ENCODE data around the gene DMKN.

Gene DMKN

DNA sequence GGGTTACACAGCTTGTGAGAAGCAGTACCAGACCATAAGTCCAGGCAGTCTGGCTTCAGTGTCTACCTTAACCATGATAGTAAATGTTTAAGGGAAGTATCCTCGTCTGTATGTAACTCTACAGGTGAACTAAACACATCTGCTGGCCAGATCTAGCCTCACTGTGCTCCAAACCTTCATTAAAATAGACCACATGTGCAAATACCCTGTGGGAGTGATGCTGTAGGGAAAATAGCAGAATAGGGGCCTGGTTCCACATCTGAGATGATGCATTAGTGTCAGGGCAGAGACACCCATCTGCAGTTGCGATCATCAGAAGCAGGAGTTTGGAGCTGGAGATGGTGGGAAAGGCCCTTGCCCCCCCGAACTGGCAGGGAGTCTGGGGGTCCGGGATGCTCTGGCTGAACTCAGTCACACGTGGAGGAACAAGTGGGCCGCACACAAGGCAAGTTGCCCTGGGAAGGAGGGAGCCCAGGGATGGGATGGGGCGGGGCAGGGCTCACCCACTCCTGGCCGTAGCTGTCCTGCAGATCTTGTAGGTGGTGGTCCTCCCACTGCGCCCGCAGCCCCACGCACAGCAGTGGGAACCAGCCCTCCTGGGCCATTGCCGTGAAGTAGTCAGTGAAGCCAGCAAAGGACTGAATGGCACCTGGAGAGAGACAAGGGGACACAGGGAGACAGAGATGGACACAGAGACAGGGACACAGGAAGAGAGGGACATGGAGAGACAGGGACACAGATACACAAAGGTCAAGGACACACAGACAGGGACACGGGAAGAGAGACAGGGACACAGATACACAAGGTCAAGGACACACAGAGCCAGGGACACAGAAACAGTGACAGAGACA is 39.3 kb upstream of the DMKN start:
- H3K4me1 ChIP-seq = peaks cover 0 to 7% (median 2%) of the 10 kb centered on the region in 4 donors
- DNase-seq = no peak
- peaks cover 0 to 10% of the 10 kb centered on the region in 2 donors for H3K27me3 ChIP-seq
- no peak overlapping the region for H3K4me3 ChIP-seq
- TF ChIP-seq, protein P1, sequence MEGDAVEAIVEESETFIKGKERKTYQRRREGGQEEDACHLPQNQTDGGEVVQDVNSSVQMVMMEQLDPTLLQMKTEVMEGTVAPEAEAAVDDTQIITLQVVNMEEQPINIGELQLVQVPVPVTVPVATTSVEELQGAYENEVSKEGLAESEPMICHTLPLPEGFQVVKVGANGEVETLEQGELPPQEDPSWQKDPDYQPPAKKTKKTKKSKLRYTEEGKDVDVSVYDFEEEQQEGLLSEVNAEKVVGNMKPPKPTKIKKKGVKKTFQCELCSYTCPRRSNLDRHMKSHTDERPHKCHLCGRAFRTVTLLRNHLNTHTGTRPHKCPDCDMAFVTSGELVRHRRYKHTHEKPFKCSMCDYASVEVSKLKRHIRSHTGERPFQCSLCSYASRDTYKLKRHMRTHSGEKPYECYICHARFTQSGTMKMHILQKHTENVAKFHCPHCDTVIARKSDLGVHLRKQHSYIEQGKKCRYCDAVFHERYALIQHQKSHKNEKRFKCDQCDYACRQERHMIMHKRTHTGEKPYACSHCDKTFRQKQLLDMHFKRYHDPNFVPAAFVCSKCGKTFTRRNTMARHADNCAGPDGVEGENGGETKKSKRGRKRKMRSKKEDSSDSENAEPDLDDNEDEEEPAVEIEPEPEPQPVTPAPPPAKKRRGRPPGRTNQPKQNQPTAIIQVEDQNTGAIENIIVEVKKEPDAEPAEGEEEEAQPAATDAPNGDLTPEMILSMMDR (IDR thresholded peaks at IDR 0.05) = no peak
- H3K36me3 ChIP-seq = peaks cover 0 to 6% (median 3%) of the 10 kb centered on the region in 3 donors
- intact Hi-C loops (cut with DNase I; ENCODE audit: low total_unique reads) = no loop called here
- H3K27ac ChIP-seq = no peak overlapping the region
- H3K9me3 ChIP-seq = no peaks in the 10 kb centered on the region

DNA sequence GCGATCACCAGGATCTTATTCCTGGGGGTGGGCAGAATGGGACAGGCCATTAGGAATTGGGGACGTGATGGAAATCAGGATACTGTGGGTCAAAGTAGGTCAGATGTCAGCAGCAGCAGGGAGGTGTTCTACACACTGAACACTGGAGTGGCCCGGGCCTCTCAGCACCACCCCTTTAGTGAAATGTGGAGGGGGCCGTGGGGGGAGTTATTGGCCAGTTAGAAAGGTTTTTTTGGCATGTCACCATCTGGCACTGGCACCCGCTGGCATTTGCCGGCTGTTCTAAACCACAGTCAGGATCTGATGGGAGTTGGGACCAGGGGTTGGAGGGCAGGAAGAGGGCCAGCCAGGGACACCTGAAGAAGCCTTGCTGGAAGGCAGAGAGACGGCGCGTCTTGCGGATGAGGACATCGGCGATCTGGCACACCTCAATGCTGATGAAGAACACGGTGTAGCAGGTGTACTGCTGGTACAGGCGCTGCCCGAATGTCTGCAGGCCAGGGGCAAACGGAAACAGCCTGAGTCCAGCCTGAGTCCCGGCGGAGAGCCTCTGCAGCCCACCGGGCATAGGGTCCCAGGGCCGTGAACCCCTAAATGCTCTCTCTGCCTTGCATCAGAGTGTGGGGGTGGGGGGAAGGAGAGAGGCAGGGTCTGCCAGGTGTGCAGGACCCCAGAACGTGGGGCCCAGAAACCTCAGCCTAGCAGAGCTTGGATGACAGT is 37.8 kb upstream of the DMKN start:
- Histone ChIP-seq H3K4me1 (peaks cover 3 to 17% (median 8%) of the 10 kb centered on the region in 4 donors), H3K4me3 (no peak overlapping the region), H3K36me3 (peaks cover 0 to 8% (median 6%) of the 10 kb centered on the region in 3 donors), H3K9me3 (no peaks in the 10 kb centered on the region), H3K27me3 (peaks cover 0 to 4% of the 10 kb centered on the region in 2 donors), H3K27ac (no peak overlapping the region)
- intact Hi-C loops (cut with DNase I; ENCODE audit: low total_unique reads) = no loop called here
- no peak for DNase-seq
- TF ChIP-seq, protein P1 (IDR thresholded peaks at IDR 0.05) = no peak

DNA sequence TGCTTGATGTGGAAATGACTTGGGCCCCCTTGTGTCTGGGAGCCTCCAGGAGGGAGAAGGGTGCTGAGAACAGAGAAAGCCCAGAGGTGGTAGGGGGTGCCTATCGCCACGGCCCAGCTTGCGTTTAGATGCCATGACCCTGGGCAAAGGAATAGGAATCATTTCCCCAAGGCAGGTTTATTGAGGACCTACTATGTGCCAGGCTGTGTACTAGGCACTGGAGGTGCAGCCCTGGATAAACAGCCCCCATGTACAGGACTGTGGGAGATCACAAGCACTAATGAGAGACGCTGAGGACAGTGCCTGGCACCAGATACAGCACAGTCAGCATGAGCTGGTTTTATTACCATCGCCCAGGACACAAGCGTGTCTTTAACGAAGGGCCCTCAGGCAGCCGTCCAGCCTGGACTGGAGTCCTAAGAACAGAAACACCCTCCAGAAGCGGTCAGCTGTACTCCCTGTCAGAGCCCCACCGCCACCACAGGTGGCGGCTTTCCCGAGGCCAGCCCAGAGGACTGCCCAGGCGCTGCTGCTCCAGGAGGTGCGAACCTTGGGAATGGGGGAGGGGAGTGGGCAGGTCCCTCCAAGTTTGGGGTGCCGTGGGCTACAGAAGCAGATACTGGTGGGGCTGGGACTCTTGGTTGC is 36.6 kb upstream of the DMKN start:
- H3K27ac ChIP-seq = no peak overlapping the region
- intact Hi-C loops (cut with DNase I; ENCODE audit: low total_unique reads) = loop anchor here (5.0 kb wide), 3 partner anchors 62 to 167 kb away; partner anchors contain the start of genes HAUS5, KMT2B and RBM42
- no peaks in the 10 kb centered on the region for H3K9me3 ChIP-seq
- DNase-seq = no peak
- TF ChIP-seq, protein P1 (IDR thresholded peaks at IDR 0.05) = no peak
- H3K27me3 ChIP-seq = no peaks in the 10 kb centered on the region
- peaks cover 0 to 8% (median 6%) of the 10 kb centered on the region in 3 donors for H3K36me3 ChIP-seq
- H3K4me1 ChIP-seq = peaks cover 7 to 23% (median 12%) of the 10 kb centered on the region in 4 donors
- H3K4me3 ChIP-seq = no peak overlapping the region

DNA sequence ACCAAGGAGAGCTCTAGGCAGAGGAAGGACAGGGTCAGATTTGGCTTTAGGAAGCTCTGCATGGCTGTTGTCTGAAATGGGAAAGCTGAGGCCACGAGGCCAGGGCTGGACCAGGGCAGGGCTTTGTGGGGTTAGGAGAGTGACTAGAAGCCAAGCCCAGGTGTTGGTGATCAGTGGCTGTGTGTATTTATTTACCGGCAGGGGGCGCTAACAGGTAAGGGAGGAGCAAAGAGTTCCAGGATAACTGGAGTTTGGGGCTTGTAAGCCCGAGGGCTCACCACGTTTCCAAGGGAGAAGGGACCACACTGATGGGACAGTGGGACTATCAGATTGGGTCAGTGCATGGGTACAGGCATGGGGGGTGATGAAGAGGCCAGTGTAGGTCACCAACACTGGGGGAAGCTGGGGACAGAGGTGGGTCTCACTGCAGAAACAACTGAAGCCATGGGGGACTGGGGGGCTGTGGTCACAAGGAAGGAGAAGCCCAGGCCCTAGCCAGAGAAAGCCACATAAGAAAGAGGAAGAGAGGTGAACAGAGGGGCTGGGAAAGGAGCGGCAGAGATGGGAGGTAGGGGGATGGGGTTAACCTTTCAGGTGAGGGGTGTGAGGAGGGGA is 35.8 kb upstream of the DMKN start:
- TF ChIP-seq, protein P1 (IDR thresholded peaks at IDR 0.05) = peak; percentile 58 to 69
- intact Hi-C loops (cut with DNase I; ENCODE audit: low total_unique reads) = loop anchor here (5.0 kb wide), 3 partner anchors 63 to 168 kb away; partner anchors contain the start of genes HAUS5, KMT2B and RBM42
- Histone ChIP-seq H3K9me3 (no peaks in the 10 kb centered on the region), H3K27me3 (no peaks in the 10 kb centered on the region), H3K4me3 (no peak overlapping the region), H3K4me1 (peaks cover 7 to 30% (median 17%) of the 10 kb centered on the region in 4 donors), H3K36me3 (peaks cover 0 to 8% (median 6%) of the 10 kb centered on the region in 3 donors), H3K27ac (no peak overlapping the region)
- no peak for DNase-seq

DNA sequence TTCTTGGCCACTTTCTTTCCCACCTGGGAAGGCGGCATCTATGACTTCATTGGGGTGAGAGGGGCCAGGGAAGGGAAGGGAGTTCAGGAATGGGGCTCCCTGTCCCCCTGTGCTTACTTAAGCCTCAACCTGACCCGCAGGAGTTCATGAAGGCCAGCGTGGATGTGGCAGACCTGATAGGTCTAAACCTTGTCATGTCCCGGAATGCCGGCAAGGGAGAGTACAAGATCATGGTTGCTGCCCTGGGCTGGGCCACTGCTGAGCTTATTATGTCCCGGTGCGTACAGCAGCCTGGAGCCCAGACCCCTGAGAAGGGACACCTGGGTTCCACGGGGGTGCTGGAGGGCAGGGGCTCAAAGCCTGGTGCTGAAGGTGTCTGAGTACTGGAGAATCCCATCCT is 33.1 kb upstream of the DMKN start:
- peak overlapping the region in 1 of 2 donors; percentile 87 for H3K27ac ChIP-seq
- peaks cover 0 to 8% (median 6%) of the 10 kb centered on the region in 3 donors for H3K36me3 ChIP-seq
- DNase-seq = no peak
- H3K4me1 ChIP-seq = peaks cover 7 to 32% (median 20%) of the 10 kb centered on the region in 4 donors
- H3K27me3 ChIP-seq = no peaks in the 10 kb centered on the region
- TF ChIP-seq, protein P1 (IDR thresholded peaks at IDR 0.05) = no peak
- peak overlapping the region; percentile 79 for H3K4me3 ChIP-seq
- intact Hi-C loops (cut with DNase I; ENCODE audit: low total_unique reads) = loop anchor here (5.0 kb wide), 3 partner anchors 66 to 171 kb away; partner anchors contain the start of genes HAUS5, KMT2B and RBM42
- H3K9me3 ChIP-seq = no peaks in the 10 kb centered on the region

Data from tibial artery (tissue), 4 donors.